Metanephros (tissue), 1 donor: ENCODE data around the gene FAM24A. TPM values are rescaled to one million over a fixed set of nuclear protein-coding genes. Genes with fewer than 3 reads are reported as not detected.

Experiments
- total RNA-seq: library from RNA; depleted of rRNA; stranded (reverse); fragments of >200 nt; gene quantifications from one replicate; pipeline ENCODE4 v1.2.3, GENCODE V29; 2014

The FAM24A gene
- not detected for total RNA-seq

GRCh38 chr10:122910310-122910709 is at the start of gene FAM24A:
FAM24A (plus strand) TSS chr10:122910610; CDS start chr10:122911635, 1,025 bp downstream.

GRCh38 chr10:122879339-122880273 is 30.8 kb upstream of the FAM24A start, which contains the start of gene FAM24B:
FAM24B (minus strand) TSS chr10:122879581; CDS start chr10:122850515, 29,066 bp downstream.

DNA sequence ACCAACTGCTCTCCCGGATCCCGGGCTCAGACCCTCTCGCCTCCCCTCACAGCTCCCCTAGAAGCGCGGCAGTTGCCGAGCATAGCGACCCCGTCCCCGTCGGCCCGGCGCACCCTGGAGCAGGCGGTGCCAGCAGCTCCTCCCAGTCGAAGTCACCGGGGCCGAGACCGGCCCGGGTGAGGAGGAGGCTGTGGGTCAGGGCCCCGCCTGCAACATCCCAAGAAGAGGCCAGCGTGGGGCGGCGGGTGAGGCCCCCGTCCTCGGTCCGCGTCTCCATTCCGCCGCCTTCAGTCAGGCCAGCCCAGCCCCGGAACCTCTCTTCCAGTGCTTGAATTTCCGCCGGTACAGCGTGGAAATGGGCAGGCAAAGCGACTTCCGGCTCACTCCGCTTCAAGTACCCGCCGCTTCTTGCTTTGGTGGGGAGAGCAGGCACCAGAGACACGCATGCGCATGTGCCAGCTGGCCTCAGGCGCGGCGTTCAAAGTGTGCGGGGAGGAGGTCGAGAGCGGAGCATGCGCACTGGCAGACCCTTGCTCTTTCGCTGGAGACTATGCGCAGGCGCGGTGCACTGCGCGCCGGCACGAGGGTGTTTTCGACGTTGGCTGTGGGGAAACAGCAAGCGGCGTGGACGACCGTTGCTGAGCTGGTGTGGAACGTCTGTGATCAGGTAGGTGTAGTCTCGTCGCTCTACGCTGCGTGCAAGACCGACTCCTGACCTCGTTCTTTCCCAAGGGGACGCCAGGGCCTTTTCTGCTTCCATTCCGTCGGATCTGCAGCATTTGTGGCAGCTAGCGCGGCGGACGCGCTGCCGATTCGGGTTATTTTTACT is 43.7 kb downstream of the FAM24A start, which contains the start of gene C10orf88:
C10orf88 (minus strand) TSS at position 326 of the 829 bp plus-strand sequence; CDS start at position 277, 49 bp downstream.

Other genes with a start within 250 kb of the FAM24A start
- not detected for gene C10orf120, start 210.8 kb upstream of the FAM24A start, total RNA-seq
- 0.29 TPM for gene CUZD1, start 64.8 kb upstream of the FAM24A start, total RNA-seq
- gene FAM24B, start 31.0 kb upstream of the FAM24A start, total RNA-seq, result 5.8 TPM
- gene C10orf88, start 43.6 kb downstream of the FAM24A start, total RNA-seq, result 9.9 TPM
- gene PSTK, start 69.8 kb downstream of the FAM24A start, total RNA-seq, result 6.9 TPM
- 10.5 TPM for gene IKZF5, start 98.2 kb downstream of the FAM24A start, total RNA-seq
- 18.1 TPM for gene ACADSB, start 98.4 kb downstream of the FAM24A start, total RNA-seq
- 0.82 TPM for gene HMX3, start 225.4 kb downstream of the FAM24A start, total RNA-seq
- 0.99 TPM for gene HMX2, start 237.5 kb downstream of the FAM24A start, total RNA-seq
- gene BUB3, start 243.8 kb downstream of the FAM24A start, total RNA-seq, result 177 TPM